GM12875 (cell line): Measurements from ENCODE around the gene TBP.
"Not testable (repeated sequence)": the region's sequence is repeated elsewhere in the genome, so short reads cannot be mapped to it uniquely, and the experiment has no call there.

Experiments
- H3K4me3 ChIP-seq: one replicate; pipeline ENCODE4 v1.5.1; 2011; ENCODE audit warnings: low read depth, low read length, control low read depth
- TF ChIP-seq, protein P1 (sequence below): IDR thresholded peaks from 2 replicates; pipeline ENCODE4 v1.5.1; 2011; ENCODE audit warnings: low read depth, mild to moderate bottlenecking, control low read depth, inconsistent platforms, low read length, moderate library complexity, borderline replicate concordance; ENCODE audit not compliant: insufficient read depth

The TBP gene

GRCh38 chr6:170524172-170524502 lies 30.0 kb upstream of the TBP start:
- TF ChIP-seq, protein P1, sequence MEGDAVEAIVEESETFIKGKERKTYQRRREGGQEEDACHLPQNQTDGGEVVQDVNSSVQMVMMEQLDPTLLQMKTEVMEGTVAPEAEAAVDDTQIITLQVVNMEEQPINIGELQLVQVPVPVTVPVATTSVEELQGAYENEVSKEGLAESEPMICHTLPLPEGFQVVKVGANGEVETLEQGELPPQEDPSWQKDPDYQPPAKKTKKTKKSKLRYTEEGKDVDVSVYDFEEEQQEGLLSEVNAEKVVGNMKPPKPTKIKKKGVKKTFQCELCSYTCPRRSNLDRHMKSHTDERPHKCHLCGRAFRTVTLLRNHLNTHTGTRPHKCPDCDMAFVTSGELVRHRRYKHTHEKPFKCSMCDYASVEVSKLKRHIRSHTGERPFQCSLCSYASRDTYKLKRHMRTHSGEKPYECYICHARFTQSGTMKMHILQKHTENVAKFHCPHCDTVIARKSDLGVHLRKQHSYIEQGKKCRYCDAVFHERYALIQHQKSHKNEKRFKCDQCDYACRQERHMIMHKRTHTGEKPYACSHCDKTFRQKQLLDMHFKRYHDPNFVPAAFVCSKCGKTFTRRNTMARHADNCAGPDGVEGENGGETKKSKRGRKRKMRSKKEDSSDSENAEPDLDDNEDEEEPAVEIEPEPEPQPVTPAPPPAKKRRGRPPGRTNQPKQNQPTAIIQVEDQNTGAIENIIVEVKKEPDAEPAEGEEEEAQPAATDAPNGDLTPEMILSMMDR = no peak
- H3K4me3 ChIP-seq = no peak overlapping the region

GRCh38 chr6:170525795-170526194 lies 28.4 kb upstream of the TBP start:
- H3K4me3 ChIP-seq = no peak overlapping the region
- TF ChIP-seq, protein P1 = no peak

DNA sequence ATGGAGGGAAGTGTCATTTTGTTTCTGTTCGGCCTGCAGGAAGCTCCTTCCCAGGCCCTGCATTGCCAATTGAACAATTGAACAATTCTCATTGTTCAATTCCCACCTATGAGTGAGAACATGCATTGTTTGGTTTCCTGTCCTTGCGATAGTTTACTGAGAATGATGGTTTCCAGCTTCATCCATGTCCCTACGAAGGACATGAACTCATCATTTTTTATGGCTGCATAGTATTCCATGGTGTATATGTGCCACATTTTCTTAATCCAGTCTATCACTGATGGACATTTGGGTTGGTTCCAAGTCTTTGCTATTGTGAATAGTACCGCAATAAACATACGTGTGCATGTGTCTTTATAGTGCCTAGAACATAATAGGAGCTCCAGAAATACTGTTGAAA lies 26.2 kb upstream of the TBP start:
- H3K4me3 ChIP-seq = not testable (repeated sequence)

DNA sequence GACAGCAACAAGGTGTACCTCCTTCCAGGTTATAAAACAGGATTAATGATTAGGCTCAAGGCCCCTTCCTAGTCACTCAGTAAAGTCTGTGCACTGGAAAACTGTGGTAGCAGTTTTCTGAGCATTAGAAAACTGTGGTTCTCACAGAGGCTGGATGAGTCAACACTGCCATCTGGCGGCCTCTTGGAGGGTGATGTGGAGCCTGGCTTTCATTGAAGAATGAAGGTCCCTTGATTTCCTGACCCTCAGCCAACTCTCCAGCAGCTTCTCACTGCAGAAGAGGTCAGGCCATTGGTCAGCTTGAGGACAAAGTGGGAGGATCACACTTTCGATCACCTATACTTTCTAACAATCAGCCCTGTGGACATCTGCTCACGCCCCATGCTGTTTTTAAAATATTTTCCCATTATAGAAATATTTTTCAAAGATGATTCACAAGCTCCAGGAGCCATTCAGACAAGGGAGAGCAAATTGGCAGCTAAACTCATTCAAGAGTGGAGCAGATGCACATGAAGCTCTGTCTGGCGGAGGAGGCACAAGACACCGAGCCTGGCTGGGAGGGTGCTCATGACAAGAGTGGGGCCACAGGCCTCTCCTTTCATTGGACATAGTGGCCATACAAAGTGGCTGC lies 24.2 kb upstream of the TBP start:
- TF ChIP-seq, protein P1 = peak; percentile 77
- no peak overlapping the region for H3K4me3 ChIP-seq

DNA sequence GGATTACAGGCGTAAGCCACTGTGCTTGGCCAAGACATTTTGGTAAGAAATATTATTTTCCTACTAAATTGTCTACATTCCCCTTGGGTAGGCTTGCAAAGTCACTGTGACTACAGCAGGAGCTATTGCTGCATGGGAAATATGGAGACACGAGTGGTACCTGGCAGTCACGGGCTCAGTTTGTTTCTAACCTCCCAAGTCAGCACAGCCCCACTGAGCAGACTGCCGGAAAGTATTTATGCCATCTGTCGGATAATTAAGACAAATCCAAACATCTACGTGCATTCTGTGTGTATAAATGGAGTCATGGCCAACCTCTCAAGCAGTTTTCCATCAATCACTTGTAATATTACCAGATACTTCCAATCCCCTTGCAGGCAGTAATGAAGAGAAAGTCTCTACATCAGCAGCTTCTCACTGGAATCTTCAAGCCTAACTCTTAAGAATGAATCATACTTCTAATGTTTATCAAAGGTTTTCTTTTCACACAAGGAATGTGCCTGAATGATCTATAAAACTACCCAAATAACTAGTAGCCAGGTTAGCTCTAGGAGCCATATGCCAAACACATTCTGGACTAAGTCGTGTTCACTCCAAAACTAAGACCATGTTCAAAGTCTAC lies 21.2 kb upstream of the TBP start:
- no peak overlapping the region for H3K4me3 ChIP-seq
- TF ChIP-seq, protein P1 = no peak

GRCh38 chr6:170533792-170534191 lies 20.4 kb upstream of the TBP start:
- TF ChIP-seq, protein P1 = no peak
- H3K4me3 ChIP-seq = no peak overlapping the region

GRCh38 chr6:170535004-170535403 lies 19.2 kb upstream of the TBP start:
- TF ChIP-seq, protein P1 = no peak
- no peak overlapping the region for H3K4me3 ChIP-seq
